GM19023 (cell line): ENCODE data around the gene TMOD4.

Experiments
- ATAC-seq: cut with Tn5 transposase; IDR thresholded peaks from one replicate; pipeline ENCODE4 v1.9.1; 2021; ENCODE audit warnings: mild to moderate bottlenecking, moderate library complexity; ENCODE audit not compliant: unreplicated experiment

TMOD4 gene

GRCh38 chr1:151143986-151144385 is 31.8 kb downstream of the TMOD4 start:
- ATAC-seq: no peak

- no peak for ATAC-seq
Observed at GRCh38 chr1:151143057-151143435, 32.7 kb downstream of the TMOD4 start.

- ATAC-seq: no peak
Observed at GRCh38 chr1:151142411-151143056, 33.2 kb downstream of the TMOD4 start.

- ATAC-seq: no peak
Observed at GRCh38 chr1:151137789-151138188, 38.0 kb downstream of the TMOD4 start.

- ATAC-seq: no peak
Observed at GRCh38 chr1:151135433-151136385, 40.1 kb downstream of the TMOD4 start.

- ATAC-seq: no peak
Observed at GRCh38 chr1:151134991-151135390, 40.8 kb downstream of the TMOD4 start.

- no peak for ATAC-seq
Observed at GRCh38 chr1:151134396-151134795, 41.4 kb downstream of the TMOD4 start.

GRCh38 chr1:151133018-151133806 is 42.6 kb downstream of the TMOD4 start:
- no peak for ATAC-seq

- ATAC-seq: no peak
Observed at GRCh38 chr1:151132335-151133017, 43.3 kb downstream of the TMOD4 start.

- ATAC-seq: no peak
Observed at GRCh38 chr1:151131701-151132334, 44.0 kb downstream of the TMOD4 start.

- ATAC-seq: no peak
Observed at GRCh38 chr1:151130987-151131586, 44.7 kb downstream of the TMOD4 start.

- no peak for ATAC-seq
Observed at GRCh38 chr1:151128800-151129199, 47.0 kb downstream of the TMOD4 start.

- ATAC-seq: no peak
Observed at GRCh38 chr1:151124763-151125403, 50.9 kb downstream of the TMOD4 start.
